GM23338 (cell line): ENCODE data around the gene DKK1. TPM values are rescaled to one million over a fixed set of nuclear protein-coding genes. Genes with fewer than 3 reads are reported as not detected.

Experiments
- ATAC-seq: fragments of 200-7000 bp; cut with Tn5 transposase; 3 replicates; pipeline ENCODE4 v1.9.1; 2020
- DNase-seq: peaks from one replicate; pipeline ENCODE4 v3.0.0-alpha.2; 2015; ENCODE audit warnings: low spot score
- H2AFZ ChIP-seq: fragments of 200-600 bp; sonication (generic); 2 replicates; pipeline ENCODE4 v1.8.0; 2016; ENCODE audit warnings: antibody characterized with exemption, mild to moderate bottlenecking, moderate library complexity
- H3F3A ChIP-seq: fragments of 200-600 bp; sonication (generic); replicated peaks from 2 replicates; pipeline ENCODE4 v1.8.0; 2017; ENCODE audit warnings: antibody characterized with exemption, mixed run types, low read depth
- H3K27ac ChIP-seq: fragments of 200-600 bp; sonication (generic); 2 replicates; pipeline ENCODE4 v1.6.1; 2016; ENCODE audit warnings: low read depth
- H3K27me3 ChIP-seq: fragments of 200-600 bp; sonication (generic); 2 replicates; pipeline ENCODE4 v1.8.0; 2016; ENCODE audit warnings: mild to moderate bottlenecking, mixed run types, moderate library complexity; ENCODE audit not compliant: insufficient read depth
- H3K36me3 ChIP-seq: fragments of 200-600 bp; sonication (generic); 2 replicates; pipeline ENCODE4 v1.8.0; 2016; ENCODE audit warnings: mild to moderate bottlenecking; ENCODE audit not compliant: insufficient read depth
- H3K4me1 ChIP-seq: fragments of 200-600 bp; sonication (generic); 2 replicates; pipeline ENCODE4 v1.8.0; 2016; ENCODE audit warnings: mild to moderate bottlenecking, moderate library complexity; ENCODE audit not compliant: insufficient read depth
- H3K4me2 ChIP-seq: fragments of 200-600 bp; sonication (generic); 2 replicates; pipeline ENCODE4 v1.7.1; 2017; ENCODE audit warnings: mixed run types
- H3K4me3 ChIP-seq: fragments of 200-600 bp; sonication (generic); 2 replicates; pipeline ENCODE4 v1.6.1; 2016; ENCODE audit warnings: mixed run types
- H3K79me2 ChIP-seq: fragments of 200-600 bp; sonication (generic); replicated peaks from 2 replicates; pipeline ENCODE4 v1.8.0; 2017; ENCODE audit warnings: mild to moderate bottlenecking; ENCODE audit not compliant: insufficient read depth
- H3K9me2 ChIP-seq: fragments of 200-600 bp; sonication (generic); 2 replicates; pipeline ENCODE4 v1.8.0; 2017; ENCODE audit not compliant: insufficient read depth
- H4K20me1 ChIP-seq: fragments of 200-600 bp; sonication (generic); replicated peaks from 2 replicates; pipeline ENCODE4 v1.8.0; 2017; ENCODE audit warnings: mild to moderate bottlenecking; ENCODE audit not compliant: insufficient read depth
- H3K27ac Mint-ChIP-seq: 2 replicates; pipeline ENCODE4 v1.8.0; 2020; ENCODE audit warnings: inconsistent platforms, mild to moderate bottlenecking, moderate library complexity, mixed read lengths
- H3K27me3 Mint-ChIP-seq: 3 replicates; pipeline ENCODE4 v1.8.0; 2022; ENCODE audit warnings: low read depth, mild to moderate bottlenecking, moderate library complexity, mixed read lengths, inconsistent platforms; ENCODE audit not compliant: insufficient read depth, poor library complexity
- H3K36me3 Mint-ChIP-seq: 3 replicates; pipeline ENCODE4 v1.8.0; 2021; ENCODE audit warnings: low read depth, mild to moderate bottlenecking, inconsistent platforms, moderate library complexity, mixed read lengths
- H3K4me1 Mint-ChIP-seq: 3 replicates; pipeline ENCODE4 v1.8.0; 2020; ENCODE audit warnings: mild to moderate bottlenecking, inconsistent platforms, mixed read lengths
- H3K4me3 Mint-ChIP-seq: 3 replicates; pipeline ENCODE4 v1.8.0; 2021; ENCODE audit warnings: moderate library complexity, mild to moderate bottlenecking, inconsistent platforms, mixed read lengths
- H3K9me3 Mint-ChIP-seq: 3 replicates; pipeline ENCODE4 v1.8.0; 2020; ENCODE audit warnings: moderate library complexity, mild to moderate bottlenecking, inconsistent platforms, mixed read lengths
- CREB1 ChIP-seq: fragments of 250-450 bp; sonication (Bioruptor Pico); IDR thresholded peaks from 2 replicates; pipeline ENCODE4 v1.5.0; 2020; ENCODE audit warnings: low read depth, mild to moderate bottlenecking, moderate library complexity
- CTCF ChIP-seq, 2 experiments: fragments of 200-600 bp in 1 of 2; sonication (generic) in 1 of 2; conservative IDR thresholded peaks; 2 replicates each; pipeline versions ENCODE4 v1.5.1 to v1.6.1; 2016 to 2017; ENCODE audit warnings: antibody characterized with exemption in 2 of 2, low read depth in 2 of 2, mild to moderate bottlenecking in 2 of 2, moderate library complexity in 1 of 2
- ETS1 ChIP-seq: IDR thresholded peaks from 2 replicates; pipeline ENCODE4 v1.6.1; 2016; ENCODE audit warnings: antibody characterized with exemption
- EZH2phosphoT487 ChIP-seq: fragments of 200-600 bp; sonication (generic); IDR thresholded peaks from one replicate; pipeline ENCODE4 v1.8.1; 2018; ENCODE audit warnings: antibody characterized with exemption; ENCODE audit not compliant: unreplicated experiment
- JUNB ChIP-seq: IDR thresholded peaks from one replicate; pipeline ENCODE4 v1.6.1; 2016; ENCODE audit warnings: antibody characterized with exemption; ENCODE audit not compliant: unreplicated experiment
- NANOG ChIP-seq: IDR thresholded peaks from 2 replicates; pipeline ENCODE4 v1.6.1; 2016; ENCODE audit warnings: antibody characterized with exemption, borderline replicate concordance
- POLR2AphosphoS5 ChIP-seq: IDR thresholded peaks from 2 replicates; pipeline ENCODE4 v1.6.1; 2016; ENCODE audit warnings: antibody characterized with exemption, low read depth
- STAT1 ChIP-seq: IDR thresholded peaks from one replicate; pipeline ENCODE4 v1.6.1; 2016; ENCODE audit warnings: antibody characterized with exemption; ENCODE audit not compliant: unreplicated experiment
- ZNF114 ChIP-seq: fragments of 250-450 bp; sonication (Bioruptor Pico); IDR thresholded peaks from 2 replicates; pipeline ENCODE4 v1.5.0; 2020; ENCODE audit warnings: mild to moderate bottlenecking, moderate library complexity
- ZNF462 ChIP-seq: fragments of 250-450 bp; sonication (Bioruptor Pico); IDR thresholded peaks from 2 replicates; pipeline ENCODE4 v1.5.0; 2020; ENCODE audit warnings: mild to moderate bottlenecking, moderate library complexity
- polyA plus RNA-seq: library from polyadenylated mRNA; unstranded; fragments of >200 nt; fragmentation: Nextera tagmentation; extraction: Ambion mirVana; gene quantifications from 2 replicates; pipeline ENCODE4 v1.2.1, GENCODE V29; 2016
- total RNA-seq: library from RNA; depleted of rRNA; stranded (reverse); fragments of >200 nt; shearing (Covaris generic); gene quantifications from 2 replicates; pipeline ENCODE4 v1.2.3, GENCODE V29; 2014

The DKK1 gene
- total and polyA plus RNA-seq, 2 experiments from 2014 or later = 0.45 TPM; not detected in 1

GRCh38 chr10:52279546-52279945, 34.5 kb upstream of the DKK1 start (continued):
- TF ChIP-seq ZNF462 (no peak), STAT1 (no peak), CTCF (conservative IDR thresholded peaks at IDR 0.05; ENCODE audit: low read depth in 2 of 2) (no peak), NANOG (no peak)

GRCh38 chr10:52280051-52280450, 34.0 kb upstream of the DKK1 start:
- no peak overlapping the region for H3K27ac ChIP-seq
- H3F3A ChIP-seq = no peaks in the 10 kb centered on the region
- H3K4me3 ChIP-seq = no peak overlapping the region
- Mint-ChIP-seq H3K27ac (no peak overlapping the region), H3K9me3 (peaks cover 9% of the 10 kb centered on the region; the same call in 2 of the 3 replicates), H3K4me3 (no peak overlapping the region), H3K27me3 (no peaks in the 10 kb centered on the region), H3K36me3 (peaks cover 12% of the 10 kb centered on the region; the same call in 2 of the 3 replicates), H3K4me1 (peaks cover 2% of the 10 kb centered on the region; the same call in 1 of the 3 replicates)
- H4K20me1 ChIP-seq = no peaks in the 10 kb centered on the region
- no peak overlapping the region for H2AFZ ChIP-seq
- H3K79me2 ChIP-seq = no peaks in the 10 kb centered on the region
- H3K27me3 ChIP-seq = no peaks in the 10 kb centered on the region
- ATAC-seq (no peak), DNase-seq (no peak)
- no peaks in the 10 kb centered on the region for H3K36me3 ChIP-seq
- no peak overlapping the region for H3K4me2 ChIP-seq
- no peaks in the 10 kb centered on the region for H3K9me2 ChIP-seq
- no peaks in the 10 kb centered on the region for H3K4me1 ChIP-seq
- TF ChIP-seq ZNF114 (CRISPR knock-in tag) (no peak), CREB1 (CRISPR knock-in tag) (no peak), ETS1 (no peak), JUNB (no peak), EZH2phosphoT487 (no peak), POLR2AphosphoS5 (no peak), CTCF (conservative IDR thresholded peaks at IDR 0.05; ENCODE audit: low read depth in 2 of 2) (no peak)
